ENCODE data around the gene TLCD1. TPM values are rescaled to one million over a fixed set of nuclear protein-coding genes. Genes with fewer than 3 reads are reported as not detected.

The TLCD1 gene
- total and polyA plus RNA-seq, 2 of the 8 experiments (the other 6 are each of a cell fraction or from before 2014, with no cell fraction given), result 40.7 to 128 TPM

- peak within 1 kb of the TSS; percentile 95 for H4K5ac ChIP-seq (ENCODE audit: insufficient read length, low read depth, low read length)
- H3K79me1 ChIP-seq (ENCODE audit: low read depth, low read length), result peaks cover 13% of the 10 kb centered on the region; the same call in 1 of the 2 replicates
- peak within 1 kb of the TSS; percentile 99 for H3K18ac ChIP-seq (ENCODE audit: extremely low read depth, low read length)
- H3K27ac ChIP-seq (ENCODE audit: low read depth, low read length), result peak within 1 kb of the TSS; percentile 77
- H3K23ac ChIP-seq (ENCODE audit: insufficient read length), result no peak within 1 kb of the TSS
- peak within 1 kb of the TSS; percentile 75 for H2BK12ac ChIP-seq (ENCODE audit: low read depth, low read length)
- ChIA-PET CTCF (ENCODE audit: partially characterized antibody) (interaction anchor here (0.9 to 2.9 kb wide), 3 partner anchors 9 to 28 kb away, joined by 3 to 20 read pairs (median 3); partner anchors contain the start of gene TLCD1), POLR2A (ENCODE audit: partially characterized antibody) (interaction anchor here (0.9 to 10.5 kb wide), 7 partner anchors 7 to 1193 kb away, joined by 3 to 258 read pairs (median 30); partner anchors contain the start of genes NEK8, RPL23A and TLCD1)
- peak within 1 kb of the TSS; percentile 79 for H4K91ac ChIP-seq (replicated peaks; ENCODE audit: insufficient read length, low read length)
- H4K20me1 ChIP-seq (replicated peaks in 1 of 2; ENCODE audit: control insufficient read depth in 1 of 2, insufficient read depth in 2 of 2, low read length in 2 of 2), result peaks cover 6 to 18% of the 10 kb centered on the region in 2 experiments
- H3K23me2 ChIP-seq (ENCODE audit: low read depth, low read length), result peaks cover 19% of the 10 kb centered on the region
- H2BK20ac ChIP-seq (ENCODE audit: low read length), result peak within 1 kb of the TSS; percentile 56
- peak within 1 kb of the TSS; percentile 90 for H4K8ac ChIP-seq (ENCODE audit: extremely low read depth, insufficient read depth, low read length)
- peak within 1 kb of the TSS; percentile 95 to 100 (median 98) for H3K4me3 ChIP-seq (ENCODE audit: extremely low read depth in 1 of 4, insufficient read depth in 2 of 4, low read depth in 3 of 4, low read length in 4 of 4)
- WGBS, 2 experiments (ENCODE audit: extremely low coverage in 1 of 2, insufficient coverage in 1 of 2, insufficient read length in 1 of 2, insufficient replicate concordance in 2 of 2, low coverage in 1 of 2, low lambda C conversion rate in 2 of 2, missing lambda C conversion rate in 1 of 2), result 2% methylated on average over 16 of the region's 60 CpGs; no CpG with 5 or more reads in 1 of the 2 experiments
- peaks cover 18 to 44% (median 31%) of the 10 kb centered on the region in 4 experiments for H3K36me3 ChIP-seq (ENCODE audit: control insufficient read depth in 2 of 4, insufficient read depth in 4 of 4, low read length in 3 of 4)
- peak within 1 kb of the TSS; percentile 87 to 99 for H3K4me2 ChIP-seq (ENCODE audit: insufficient read depth in 1 of 2, low read depth in 2 of 2, low read length in 2 of 2)
- H3K79me2 ChIP-seq (ENCODE audit: control insufficient read depth in 1 of 2, insufficient read depth in 2 of 2, low read length in 2 of 2), result peaks cover 8 to 47% of the 10 kb centered on the region in 2 experiments
- H3K9me3 ChIP-seq (ENCODE audit: insufficient read depth in 2 of 2, low read depth in 1 of 2, low read length in 1 of 2), result no peaks in the 10 kb centered on the region
- FAIRE-seq (no peak), DNase-seq (ENCODE audit: low read depth in 1 of 2, low spot score in 2 of 2) (peak; percentile 80 to 92)
- H3K4me1 ChIP-seq (replicated peaks in 1 of 4; ENCODE audit: control insufficient read depth in 3 of 4, insufficient read depth in 4 of 4, low read length in 3 of 4), result peaks cover 4 to 14% (median 8%) of the 10 kb centered on the region in 4 experiments
- H2BK120ac ChIP-seq (replicated peaks; ENCODE audit: low read depth, low read length), result peak within 1 kb of the TSS; percentile 96
- peak within 1 kb of the TSS; percentile 99 for H2BK5ac ChIP-seq (ENCODE audit: low read depth, low read length)
- H2BK15ac ChIP-seq (ENCODE audit: low read length), result peak within 1 kb of the TSS; percentile 95
- H3K56ac ChIP-seq (replicated peaks; ENCODE audit: insufficient read length, low read depth, low read length), result peak within 1 kb of the TSS; percentile 74
- H3K27me3 ChIP-seq (replicated peaks in 1 of 4; ENCODE audit: control insufficient read depth in 3 of 4, extremely low read depth in 1 of 4, insufficient read depth in 3 of 4, low read length in 3 of 4), result no peaks in the 10 kb centered on the region
- peak within 1 kb of the TSS; percentile 76 for H2AK5ac ChIP-seq (ENCODE audit: low read depth, low read length)
- H3K4ac ChIP-seq (replicated peaks; ENCODE audit: insufficient read length, low read depth, low read length), result peak within 1 kb of the TSS; percentile 98
- H3K14ac ChIP-seq (ENCODE audit: insufficient read length), result no peak within 1 kb of the TSS
- H3K9ac ChIP-seq (replicated peaks in 1 of 4; ENCODE audit: extremely low read depth in 1 of 4, low read depth in 3 of 4, low read length in 3 of 4), result peak within 1 kb of the TSS; percentile 76 to 92 (median 81)
- no peak within 1 kb of the TSS; the same call in 1 of the 2 replicates for H2AFZ ChIP-seq (ENCODE audit: low read length)
- TF ChIP-seq RNF2 (IDR thresholded peaks at IDR 0.05; ENCODE audit: borderline replicate concordance, low read depth, low read length, missing control alignments, poor library complexity, severe bottlenecking) (no peak), GABPA (IDR thresholded peaks at IDR 0.05; ENCODE audit: borderline replicate concordance, insufficient read depth, low read length) (no peak), SP1 (IDR thresholded peaks at IDR 0.05; ENCODE audit: low read depth, low read length) (peak; percentile 57; the same call in 1 of the 2 replicates), KDM5A (IDR thresholded peaks at IDR 0.05; ENCODE audit: low read length) (no peak), SUZ12 (IDR thresholded peaks at IDR 0.05; ENCODE audit: low read length) (no peak), BACH1 (IDR thresholded peaks at IDR 0.05; ENCODE audit: low read length) (peak; percentile 53; the same call in 1 of the 2 replicates), CTCF (IDR thresholded peaks at IDR 0.05; ENCODE audit: control extremely low read depth in 1 of 3, insufficient read depth in 1 of 3, low read depth in 1 of 3, low read length in 3 of 3) (peak; percentile 42 to 63 (median 61)), NRF1 (IDR thresholded peaks at IDR 0.05; ENCODE audit: low read depth, low read length) (no peak)
These were observed 8.3 kb downstream of the TLCD1 start, which contains the start of gene RAB34 for GRCh38 chr17:28717578-28718332. TSS of gene RAB34 (minus strand) at chr17:28717868. CDS start at chr17:28717266, 602 bp downstream.
